Keratinocyte (primary cell): Measurements from ENCODE around the gene APOBEC3F.
"Not testable (repeated sequence)": the region's sequence is repeated elsewhere in the genome, so short reads cannot be mapped to it uniquely, and the experiment has no call there.

ENCODE experiments used
- EZH2 ChIP-seq: IDR thresholded peaks from one replicate; pipeline ENCODE4 v1.6.1; 2012; ENCODE audit warnings: inconsistent platforms, mild to moderate bottlenecking, low read length, moderate library complexity
- TF ChIP-seq, protein P1 (sequence below), 3 experiments: IDR thresholded peaks in 1 of 3; conservative IDR thresholded peaks in 1 of 3; optimal IDR thresholded peaks in 1 of 3; 2 replicates in 2 of 3; 3 replicates in 1 of 3; pipeline versions ENCODE3 to v1.5.1; 2011; ENCODE audit warnings: low read length in 3 of 3, mild to moderate bottlenecking in 3 of 3, moderate library complexity in 2 of 3, control low read depth in 1 of 3, inconsistent platforms in 1 of 3; ENCODE audit not compliant: insufficient read depth in 2 of 3; ENCODE audit errors: extremely low read depth in 1 of 3

DNA sequence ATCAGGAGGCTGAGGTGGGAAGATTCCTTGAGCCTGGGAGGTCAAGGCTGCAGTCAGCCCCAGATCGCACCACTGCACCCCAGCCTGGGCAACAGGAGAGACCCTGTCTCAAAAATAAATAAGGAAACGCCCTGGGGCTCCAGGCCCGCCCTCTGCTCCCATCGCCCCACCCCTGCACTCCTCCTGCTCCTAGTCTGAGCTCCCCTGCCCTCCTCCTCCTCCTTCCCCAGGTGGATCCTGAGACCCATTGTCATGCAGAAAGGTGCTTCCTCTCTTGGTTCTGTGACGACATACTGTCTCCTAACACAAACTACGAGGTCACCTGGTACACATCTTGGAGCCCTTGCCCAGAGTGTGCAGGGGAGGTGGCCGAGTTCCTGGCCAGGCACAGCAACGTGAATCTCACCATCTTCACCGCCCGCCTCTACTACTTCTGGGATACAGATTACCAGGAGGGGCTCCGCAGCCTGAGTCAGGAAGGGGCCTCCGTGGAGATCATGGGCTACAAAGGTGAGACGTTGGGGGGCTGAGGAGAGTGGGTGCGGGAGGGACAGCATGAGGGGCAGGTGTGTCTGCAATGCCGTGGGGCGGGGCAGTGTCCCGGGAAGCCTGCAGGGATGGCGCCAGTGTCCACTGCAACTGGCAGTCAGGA, 11.3 kb downstream of the APOBEC3F start:
- TF ChIP-seq, protein P1, sequence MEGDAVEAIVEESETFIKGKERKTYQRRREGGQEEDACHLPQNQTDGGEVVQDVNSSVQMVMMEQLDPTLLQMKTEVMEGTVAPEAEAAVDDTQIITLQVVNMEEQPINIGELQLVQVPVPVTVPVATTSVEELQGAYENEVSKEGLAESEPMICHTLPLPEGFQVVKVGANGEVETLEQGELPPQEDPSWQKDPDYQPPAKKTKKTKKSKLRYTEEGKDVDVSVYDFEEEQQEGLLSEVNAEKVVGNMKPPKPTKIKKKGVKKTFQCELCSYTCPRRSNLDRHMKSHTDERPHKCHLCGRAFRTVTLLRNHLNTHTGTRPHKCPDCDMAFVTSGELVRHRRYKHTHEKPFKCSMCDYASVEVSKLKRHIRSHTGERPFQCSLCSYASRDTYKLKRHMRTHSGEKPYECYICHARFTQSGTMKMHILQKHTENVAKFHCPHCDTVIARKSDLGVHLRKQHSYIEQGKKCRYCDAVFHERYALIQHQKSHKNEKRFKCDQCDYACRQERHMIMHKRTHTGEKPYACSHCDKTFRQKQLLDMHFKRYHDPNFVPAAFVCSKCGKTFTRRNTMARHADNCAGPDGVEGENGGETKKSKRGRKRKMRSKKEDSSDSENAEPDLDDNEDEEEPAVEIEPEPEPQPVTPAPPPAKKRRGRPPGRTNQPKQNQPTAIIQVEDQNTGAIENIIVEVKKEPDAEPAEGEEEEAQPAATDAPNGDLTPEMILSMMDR (optimal IDR thresholded peaks at IDR 0.05 in 1 of 3, IDR thresholded peaks at IDR 0.05 in 1 of 3, conservative IDR thresholded peaks at IDR 0.05 in 1 of 3; ENCODE audit: extremely low read depth in 1 of 3, insufficient read depth in 2 of 3, low read length in 3 of 3) = not testable (repeated sequence)
- not testable (repeated sequence) for TF ChIP-seq EZH2
